ENCODE results near the gene DENND2C.

GRCh38 chr1:114585231-114585630 lies 84.6 kb downstream of the DENND2C start:
- TF ChIP-seq FOXM1 (IDR thresholded peaks at IDR 0.05; ENCODE audit: borderline replicate concordance): no peak
- no peak for TF ChIP-seq ZNF384 (IDR thresholded peaks at IDR 0.05)
- TF ChIP-seq SP1 (IDR thresholded peaks at IDR 0.05): no peak
- TF ChIP-seq FOXK2 (IDR thresholded peaks at IDR 0.05): no peak
- TF ChIP-seq ARNT (IDR thresholded peaks at IDR 0.05): no peak
